ENCODE results near the gene NIPAL3.
"Not testable (repeated sequence)": the region's sequence is repeated elsewhere in the genome, so short reads cannot be mapped to it uniquely, and the experiment has no call there.

Gene NIPAL3

DNA sequence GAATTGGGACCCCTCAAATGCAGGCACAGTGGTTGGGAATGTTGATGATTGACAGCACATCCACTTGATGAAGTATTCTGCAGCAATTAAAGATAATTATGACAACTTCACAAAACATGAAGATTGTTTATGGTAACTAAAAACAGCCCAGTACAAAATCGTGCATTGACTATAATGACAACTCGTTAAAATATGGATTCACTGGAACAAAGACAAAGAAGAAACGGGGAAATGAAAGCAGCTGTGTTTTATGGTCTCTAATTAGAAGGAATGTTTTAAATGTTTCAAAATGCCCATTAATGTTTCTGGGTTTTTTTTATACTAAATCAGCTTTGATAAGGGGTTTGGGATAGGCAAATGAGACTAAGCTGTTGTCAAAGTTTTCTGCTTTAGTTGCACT, 36.1 kb downstream of the NIPAL3 start:
- CTCF ChIA-PET: interaction anchor here (0.6 to 1.6 kb wide), 3 partner anchors 37 to 250 kb away, joined by 3 to 4 read pairs (median 3); no protein-coding TSS in a partner anchor

DNA sequence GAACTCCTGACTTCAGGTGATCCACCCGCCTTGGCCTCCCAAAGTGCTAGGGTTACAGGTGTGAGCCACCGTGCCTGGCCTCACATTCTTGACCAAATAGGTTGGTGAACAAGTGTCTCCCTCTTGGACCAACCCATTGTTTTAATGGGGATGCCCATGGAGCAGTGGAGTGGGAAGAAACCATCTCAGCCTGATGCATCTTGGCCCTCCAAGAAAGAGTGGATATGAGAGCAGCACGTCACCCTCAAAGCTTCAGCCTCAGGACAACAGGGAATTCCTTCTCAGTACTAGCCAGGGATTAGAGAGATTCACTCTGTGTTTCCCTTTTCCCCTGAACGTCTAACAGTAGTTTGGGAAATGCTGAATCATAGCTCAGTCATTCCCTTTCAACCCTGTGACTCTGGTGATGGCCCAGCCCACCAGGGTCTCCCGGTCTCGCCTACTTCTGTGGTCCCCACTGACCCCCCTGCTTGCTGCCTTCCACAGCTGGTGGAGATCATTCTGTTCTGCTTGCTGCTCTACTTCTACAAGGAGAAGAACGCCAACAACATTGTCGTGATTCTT, 37.4 kb downstream of the NIPAL3 start:
- CTCF ChIA-PET: interaction anchor here (1.4 to 1.6 kb wide), 3 partner anchors 38 to 251 kb away, joined by 3 to 5 read pairs (median 4); no protein-coding TSS in a partner anchor
- POLR2A ChIA-PET: interaction anchor here (0.6 kb wide), 1 partner anchor 131 kb away, joined by 4 read pairs; no protein-coding TSS in a partner anchor
- TF ChIP-seq, protein P1, sequence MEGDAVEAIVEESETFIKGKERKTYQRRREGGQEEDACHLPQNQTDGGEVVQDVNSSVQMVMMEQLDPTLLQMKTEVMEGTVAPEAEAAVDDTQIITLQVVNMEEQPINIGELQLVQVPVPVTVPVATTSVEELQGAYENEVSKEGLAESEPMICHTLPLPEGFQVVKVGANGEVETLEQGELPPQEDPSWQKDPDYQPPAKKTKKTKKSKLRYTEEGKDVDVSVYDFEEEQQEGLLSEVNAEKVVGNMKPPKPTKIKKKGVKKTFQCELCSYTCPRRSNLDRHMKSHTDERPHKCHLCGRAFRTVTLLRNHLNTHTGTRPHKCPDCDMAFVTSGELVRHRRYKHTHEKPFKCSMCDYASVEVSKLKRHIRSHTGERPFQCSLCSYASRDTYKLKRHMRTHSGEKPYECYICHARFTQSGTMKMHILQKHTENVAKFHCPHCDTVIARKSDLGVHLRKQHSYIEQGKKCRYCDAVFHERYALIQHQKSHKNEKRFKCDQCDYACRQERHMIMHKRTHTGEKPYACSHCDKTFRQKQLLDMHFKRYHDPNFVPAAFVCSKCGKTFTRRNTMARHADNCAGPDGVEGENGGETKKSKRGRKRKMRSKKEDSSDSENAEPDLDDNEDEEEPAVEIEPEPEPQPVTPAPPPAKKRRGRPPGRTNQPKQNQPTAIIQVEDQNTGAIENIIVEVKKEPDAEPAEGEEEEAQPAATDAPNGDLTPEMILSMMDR (IDR thresholded peaks at IDR 0.05; ENCODE audit: insufficient read depth, low read length, missing control alignments): no peak
- no peak overlapping the region for H3K4me3 ChIP-seq (ENCODE audit: low read depth, low read length)
- DNase-seq (ENCODE audit: low read depth, low spot score): no peak

More for the DNA sequence above, 36.1 kb downstream of the NIPAL3 start:
- H3K4me3 ChIP-seq (ENCODE audit: low read depth, low read length): no peak overlapping the region
- no peak for DNase-seq (ENCODE audit: low read depth, low spot score)
- POLR2A ChIA-PET: interaction anchor here (0.8 kb wide), 1 partner anchor 130 kb away, joined by 5 read pairs; no protein-coding TSS in a partner anchor
- TF ChIP-seq, protein P1 (IDR thresholded peaks at IDR 0.05; ENCODE audit: insufficient read depth, low read length, missing control alignments): no peak

DNA sequence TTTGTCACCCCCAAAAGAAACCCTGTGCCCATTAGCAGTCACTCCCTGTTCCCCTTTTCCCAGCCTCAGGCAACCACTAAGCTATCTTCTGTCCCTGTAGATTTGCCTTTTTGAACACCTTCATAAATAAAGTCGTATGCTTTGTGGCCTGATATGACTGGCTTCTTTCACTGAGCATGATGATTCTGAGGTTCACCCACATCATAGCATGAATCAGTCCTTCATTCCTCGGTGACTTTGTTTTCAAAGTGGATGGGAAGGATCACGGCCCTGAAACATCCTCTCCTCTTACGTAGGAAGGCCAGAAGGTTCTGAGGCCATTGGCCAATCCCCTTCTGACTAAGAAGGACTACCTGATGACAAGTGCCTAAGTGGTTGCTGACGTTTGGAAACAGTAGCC, 39.1 kb downstream of the NIPAL3 start:
- no peak for DNase-seq (ENCODE audit: low read depth, low spot score)
- ChIA-PET POLR2A (no interaction called here), CTCF (interaction anchor here (1.5 kb wide), 1 partner anchor 256 kb away, joined by 4 read pairs; no protein-coding TSS in a partner anchor)
- H3K4me3 ChIP-seq (ENCODE audit: low read depth, low read length): no peak overlapping the region
- TF ChIP-seq, protein P1 (IDR thresholded peaks at IDR 0.05; ENCODE audit: insufficient read depth, low read length, missing control alignments): no peak

DNA sequence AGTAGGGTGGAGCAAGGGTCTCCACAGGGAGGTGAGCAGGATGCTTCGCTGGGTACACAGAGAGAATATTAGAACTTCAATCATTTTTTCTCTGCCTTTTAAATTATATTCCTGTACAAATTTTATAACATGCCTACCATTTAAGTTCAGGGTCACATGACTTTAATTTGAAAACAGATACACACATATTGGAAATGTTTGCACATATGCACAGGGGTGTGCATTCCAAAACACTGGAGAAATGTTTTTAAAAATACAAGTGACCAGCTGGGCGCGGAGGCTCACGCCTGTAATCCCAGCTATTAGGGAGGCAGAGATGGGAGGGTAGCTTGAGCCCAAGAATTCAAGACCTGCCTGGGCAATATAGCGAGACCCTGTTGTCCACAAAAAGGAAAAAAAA, 39.7 kb downstream of the NIPAL3 start:
- DNase-seq (ENCODE audit: low read depth, low spot score): no peak
- POLR2A ChIA-PET: no interaction called here
- TF ChIP-seq, protein P1 (IDR thresholded peaks at IDR 0.05; ENCODE audit: insufficient read depth, low read length, missing control alignments): no peak
- no peak overlapping the region for H3K4me3 ChIP-seq (ENCODE audit: low read depth, low read length)
- CTCF ChIA-PET: interaction anchor here (1.5 kb wide), 1 partner anchor 256 kb away, joined by 4 read pairs; no protein-coding TSS in a partner anchor

DNA sequence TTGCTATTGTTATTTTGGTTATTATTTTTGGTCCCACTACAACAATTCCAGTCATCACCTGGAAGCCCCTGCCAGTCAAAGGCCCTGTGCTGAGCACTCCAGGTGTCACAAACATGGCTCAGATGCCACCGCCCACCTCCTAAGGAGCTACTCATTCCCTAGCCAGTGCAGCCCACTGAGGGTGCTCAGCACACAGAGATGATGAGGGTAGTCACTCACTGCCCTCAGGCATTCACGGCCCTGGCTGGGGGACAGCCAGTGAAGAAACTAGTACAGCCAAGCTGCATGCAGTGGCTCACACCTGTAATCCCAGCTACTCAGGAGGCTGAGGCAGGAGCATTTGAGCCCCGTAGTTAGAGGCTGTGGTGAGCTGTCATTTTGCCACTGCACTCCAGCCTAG, 42.3 kb downstream of the NIPAL3 start:
- CTCF ChIA-PET: interaction anchor here (1.0 kb wide), 1 partner anchor 39 kb away, joined by 5 read pairs; no protein-coding TSS in a partner anchor
- H3K4me3 ChIP-seq (ENCODE audit: low read depth, low read length): no peak overlapping the region
- DNase-seq (ENCODE audit: low read depth, low spot score): no peak
- TF ChIP-seq, protein P1 (IDR thresholded peaks at IDR 0.05; ENCODE audit: insufficient read depth, low read length, missing control alignments): no peak
- POLR2A ChIA-PET: no interaction called here

DNA sequence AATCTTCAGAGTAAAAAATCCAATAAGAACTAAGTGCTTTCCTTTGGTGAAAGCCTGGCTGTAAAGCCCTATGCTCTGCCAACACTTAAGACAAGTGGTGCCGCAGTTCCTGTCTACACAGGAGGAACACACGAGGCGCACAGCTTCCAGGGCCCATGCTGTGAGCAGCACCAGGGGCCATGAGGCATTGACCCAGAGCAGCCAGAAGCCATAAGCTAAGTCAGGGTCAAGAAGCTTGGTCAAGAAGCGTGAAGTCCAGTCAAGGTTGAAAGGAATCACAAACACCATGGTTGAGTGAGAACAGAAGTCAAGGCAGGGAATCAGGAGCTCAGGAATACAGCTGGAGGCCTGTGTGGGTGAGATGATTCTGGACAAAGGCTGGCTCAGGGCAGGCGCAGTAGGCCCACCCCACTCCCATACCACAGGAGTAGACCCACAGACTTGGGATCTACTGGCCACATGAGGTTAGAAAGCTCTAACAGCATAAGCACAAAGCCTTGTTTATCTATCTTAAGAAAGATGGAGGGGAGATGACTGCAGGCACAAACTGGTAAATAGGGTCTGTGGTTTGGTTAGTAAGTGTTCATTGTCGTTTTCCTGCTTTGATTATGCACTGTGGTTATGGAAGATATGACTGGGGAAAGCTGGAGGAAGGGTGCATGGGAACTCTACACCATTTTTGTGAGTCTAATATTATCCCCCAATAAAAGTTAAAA, 44.1 kb downstream of the NIPAL3 start:
- TF ChIP-seq, protein P1 (IDR thresholded peaks at IDR 0.05; ENCODE audit: insufficient read depth, low read length, missing control alignments): no peak
- H3K4me3 ChIP-seq (ENCODE audit: low read depth, low read length): no peak overlapping the region
- CTCF ChIA-PET: interaction anchor here (1.5 to 2.0 kb wide), 2 partner anchors 127 to 261 kb away, joined by 3 to 5 read pairs; no protein-coding TSS in a partner anchor
- no peak for DNase-seq (ENCODE audit: low read depth, low spot score)
- POLR2A ChIA-PET: no interaction called here

DNA sequence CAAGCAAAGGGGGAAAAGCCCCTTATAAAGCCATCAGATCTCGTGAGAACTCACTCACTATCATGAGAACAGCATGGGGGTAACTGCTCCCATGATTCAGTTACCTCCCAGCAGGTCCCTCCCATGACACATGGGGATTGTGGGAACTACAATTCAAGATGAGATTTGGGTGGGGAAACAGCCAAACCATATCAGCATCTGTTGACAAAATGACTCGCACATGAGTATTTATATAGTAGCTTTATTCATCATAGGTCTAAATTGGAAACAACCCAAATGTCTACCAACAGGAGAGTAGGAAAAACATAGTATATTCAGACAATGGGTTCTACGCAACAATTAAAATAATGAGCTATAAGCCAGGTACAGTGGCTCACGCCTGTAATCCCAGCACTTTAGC, 46.5 kb downstream of the NIPAL3 start:
- H3K4me3 ChIP-seq (ENCODE audit: low read depth, low read length); DNase-seq (ENCODE audit: low read depth, low spot score); POLR2A ChIA-PET: not testable (repeated sequence)
- CTCF ChIA-PET: interaction anchor here (2.4 kb wide), 1 partner anchor 15 kb away, joined by 5 read pairs; no protein-coding TSS in a partner anchor
